Transverse colon (tissue), 4 donors: ENCODE data around the gene DENND2A.

ENCODE experiments used
- POLR2A ChIP-seq: fragments of 450-650 bp; IDR thresholded peaks from one replicate; pipeline ENCODE4 v1.6.1; 2016; ENCODE audit warnings: antibody characterized with exemption, mild to moderate bottlenecking, moderate library complexity
- POLR2AphosphoS5 ChIP-seq, 3 donors: sonication (generic); formaldehyde crosslinking; IDR thresholded peaks; one replicate each; pipeline ENCODE4 v1.6.1; 2016; ENCODE audit warnings: antibody characterized with exemption in 3 of 3
- TF ChIP-seq, protein P1 (sequence below), 5 experiments: fragments of 200-600 bp in 3 of 5; fragments of 450-650 bp in 2 of 5; sonication (generic) in 3 of 5; IDR thresholded peaks; 1 replicate in 2 of 5; 2 replicates in 3 of 5; pipeline ENCODE4 v1.5.1; 2016 to 2017; ENCODE audit warnings: antibody characterized with exemption in 5 of 5, inconsistent platforms in 3 of 5, mild to moderate bottlenecking in 2 of 5, moderate library complexity in 1 of 5

DNA sequence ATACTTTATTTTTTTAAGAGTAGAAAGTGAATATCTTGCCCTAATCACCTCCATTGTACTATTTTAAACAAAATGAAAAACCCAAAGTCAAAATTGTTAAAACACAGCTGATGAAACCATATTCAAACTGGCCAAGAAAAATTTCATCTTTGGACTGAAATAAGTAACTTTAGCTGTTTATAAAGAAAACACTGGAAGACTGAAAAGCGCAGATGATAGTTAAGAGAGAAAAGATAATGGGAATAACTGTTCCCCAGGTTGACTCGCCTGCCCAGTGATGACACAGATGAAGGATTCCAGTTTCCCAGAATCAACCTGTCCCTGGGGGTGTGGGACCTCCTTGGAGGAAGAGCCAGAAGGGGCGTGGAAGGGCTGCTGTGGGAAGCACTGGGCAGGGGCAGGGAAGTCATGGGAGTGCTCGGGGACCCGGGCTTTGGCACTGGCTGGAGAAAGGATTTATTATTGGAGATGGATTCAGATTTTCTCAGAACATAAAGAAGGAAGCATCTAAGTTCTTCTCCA is 43.1 kb downstream of the DENND2A start:
- TF ChIP-seq, protein P1, sequence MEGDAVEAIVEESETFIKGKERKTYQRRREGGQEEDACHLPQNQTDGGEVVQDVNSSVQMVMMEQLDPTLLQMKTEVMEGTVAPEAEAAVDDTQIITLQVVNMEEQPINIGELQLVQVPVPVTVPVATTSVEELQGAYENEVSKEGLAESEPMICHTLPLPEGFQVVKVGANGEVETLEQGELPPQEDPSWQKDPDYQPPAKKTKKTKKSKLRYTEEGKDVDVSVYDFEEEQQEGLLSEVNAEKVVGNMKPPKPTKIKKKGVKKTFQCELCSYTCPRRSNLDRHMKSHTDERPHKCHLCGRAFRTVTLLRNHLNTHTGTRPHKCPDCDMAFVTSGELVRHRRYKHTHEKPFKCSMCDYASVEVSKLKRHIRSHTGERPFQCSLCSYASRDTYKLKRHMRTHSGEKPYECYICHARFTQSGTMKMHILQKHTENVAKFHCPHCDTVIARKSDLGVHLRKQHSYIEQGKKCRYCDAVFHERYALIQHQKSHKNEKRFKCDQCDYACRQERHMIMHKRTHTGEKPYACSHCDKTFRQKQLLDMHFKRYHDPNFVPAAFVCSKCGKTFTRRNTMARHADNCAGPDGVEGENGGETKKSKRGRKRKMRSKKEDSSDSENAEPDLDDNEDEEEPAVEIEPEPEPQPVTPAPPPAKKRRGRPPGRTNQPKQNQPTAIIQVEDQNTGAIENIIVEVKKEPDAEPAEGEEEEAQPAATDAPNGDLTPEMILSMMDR (IDR thresholded peaks at IDR 0.05): no peak
- TF ChIP-seq POLR2AphosphoS5 (IDR thresholded peaks at IDR 0.05) (no peak), POLR2A (no peak)
